Measurements from ENCODE around the gene PTPRN2. TPM values are rescaled to one million over a fixed set of nuclear protein-coding genes. Genes with fewer than 3 reads are reported as not detected.

PTPRN2 gene
- total and polyA plus RNA-seq, 9 of the 15 experiments (the other 6 are each of a cell fraction or from before 2014, with no cell fraction given) = not detected

- TF ChIP-seq CHD7 (IDR thresholded peaks at IDR 0.05; ENCODE audit: low read depth, low read length) (no peak), KLF6 (CRISPR knock-in tag; IDR thresholded peaks at IDR 0.05; ENCODE audit: borderline replicate concordance) (no peak), TEAD1 (CRISPR knock-in tag; IDR thresholded peaks at IDR 0.05) (no peak), BCLAF1 (IDR thresholded peaks at IDR 0.05; ENCODE audit: borderline replicate concordance in 1 of 2, control insufficient read depth in 1 of 2, low read depth in 2 of 2, low read length in 1 of 2) (no peak)
Measured at GRCh38 chr7:158192956-158193355, 394.7 kb downstream of the PTPRN2 start (continued).
